Natural killer cell (primary cell): ENCODE results near the gene RPL23. TPM values are rescaled to one million over a fixed set of nuclear protein-coding genes. Genes with fewer than 3 reads are reported as not detected.

Experiments
- ATAC-seq, 3 donors: fragments of 150-1000 bp in 2 of 3; fragments of 200-7000 bp in 1 of 3; cut with Tn5 transposase; 1 replicate in 1 of 3; 2 replicates in 2 of 3; pipeline ENCODE4 v1.10.0; 2021; ENCODE audit warnings: mild to moderate bottlenecking in 2 of 3, moderate library complexity in 2 of 3
- DNase-seq, 2 donors: peaks; one replicate each; pipeline versions ENCODE4 v3.0.0 to v3.0.0-alpha.2; 2013 to 2021; ENCODE audit warnings: mixed read lengths in 1 of 2
- H3K27ac ChIP-seq: one replicate; pipeline ENCODE4 v1.5.1; 2013; ENCODE audit warnings: mild to moderate bottlenecking, low read length
- H3K27me3 ChIP-seq: one replicate; pipeline ENCODE4 v1.6.1; 2013; ENCODE audit warnings: low read length; ENCODE audit not compliant: control insufficient read depth, insufficient read depth
- H3K36me3 ChIP-seq: one replicate; pipeline ENCODE4 v1.6.1; 2013; ENCODE audit warnings: low read length; ENCODE audit not compliant: control insufficient read depth, insufficient read depth
- H3K4me1 ChIP-seq: one replicate; pipeline ENCODE4 v1.6.1; 2013; ENCODE audit warnings: low read length; ENCODE audit not compliant: control insufficient read depth, insufficient read depth
- H3K4me3 ChIP-seq: one replicate; pipeline ENCODE4 v1.5.1; 2013; ENCODE audit warnings: low read length
- H3K9me3 ChIP-seq: one replicate; pipeline ENCODE4 v1.6.1; 2013; ENCODE audit warnings: low read length; ENCODE audit not compliant: control insufficient read depth, insufficient read depth
- H3K27ac Mint-ChIP-seq, 2 donors: one replicate each; pipeline ENCODE4 v1.8.0; 2022; ENCODE audit warnings: mild to moderate bottlenecking in 2 of 2, mixed read lengths in 2 of 2, moderate library complexity in 1 of 2
- H3K27me3 Mint-ChIP-seq, 2 donors: one replicate each; pipeline ENCODE4 v1.8.0; 2022; ENCODE audit warnings: low read depth in 2 of 2, mixed read lengths in 2 of 2
- H3K36me3 Mint-ChIP-seq: one replicate; pipeline ENCODE4 v1.8.0; 2022; ENCODE audit warnings: mixed read lengths
- H3K4me1 Mint-ChIP-seq, 2 donors: one replicate each; pipeline ENCODE4 v1.8.0; 2022; ENCODE audit warnings: mixed read lengths in 2 of 2
- H3K4me3 Mint-ChIP-seq: one replicate; pipeline ENCODE4 v1.8.0; 2022; ENCODE audit warnings: mild to moderate bottlenecking, moderate library complexity, mixed read lengths
- H3K9me3 Mint-ChIP-seq, 2 donors: one replicate each; pipeline ENCODE4 v1.8.0; 2022; ENCODE audit warnings: mixed read lengths in 2 of 2
- CTCF ChIP-seq: fragments of 200-600 bp; IDR thresholded peaks from one replicate; pipeline ENCODE4 v1.8.0; 2022; ENCODE audit warnings: antibody characterized with exemption
- WGBS: methylation state at CpG from one replicate; pipeline ENCODE4 v1.1.7; 2013; ENCODE audit warnings: missing lambda C conversion rate; ENCODE audit not compliant: insufficient coverage; 5-methylcytosine and 5-hydroxymethylcytosine counted together
- intact Hi-C: fragments of 100-400 bp; cut with micrococcal nuclease; formaldehyde crosslinking; loops from one replicate; pipeline ENCODE4 v1.14.2; 2022
- total RNA-seq, 4 donors: library from RNA; stranded (reverse); fragments of 120-200 nt in 1 of 4; gene quantifications; one replicate each; pipeline versions ENCODE4 v1.2.3 to v1.2.4, GENCODE V29; 2013 to 2022

Gene RPL23
- total RNA-seq, 3 donors from 2014 or later (not counting 1 experiment from before 2014, with no cell fraction given), result 752 to 934 (median 923) TPM

GRCh38 chr17:38798614-38799500, 54.7 kb downstream of the RPL23 start:
- peaks cover 23% of the 10 kb centered on the region for H3K4me1 ChIP-seq
- no peaks in the 10 kb centered on the region for H3K9me3 Mint-ChIP-seq
- H3K27me3 ChIP-seq, result no peaks in the 10 kb centered on the region
- no peaks in the 10 kb centered on the region for H3K9me3 ChIP-seq
- no peak for TF ChIP-seq CTCF
- peak; percentile 29 to 56 (median 40) for ATAC-seq
- H3K4me3 Mint-ChIP-seq, result peak overlapping the region; percentile 91
- H3K27ac ChIP-seq, result peak overlapping the region; percentile 68
- peak overlapping the region; percentile 84 to 88 for H3K27ac Mint-ChIP-seq
- 0% methylated on average over 52 of the region's 53 CpGs for WGBS
- peaks cover 19% of the 10 kb centered on the region for H3K36me3 ChIP-seq
- no peaks in the 10 kb centered on the region for H3K27me3 Mint-ChIP-seq
- intact Hi-C loops, result no loop called here
- DNase-seq, result peak; percentile 49 to 77
- H3K36me3 Mint-ChIP-seq, result peaks cover 5% of the 10 kb centered on the region
- H3K4me3 ChIP-seq, result peak overlapping the region; percentile 59
- peaks cover 35 to 42% of the 10 kb centered on the region in 2 donors for H3K4me1 Mint-ChIP-seq

Other genes starting within 250 kb of the RPL23 start
- under 1 TPM in 2 of 3 donors, not detected in 1; 0.28 to 0.50 TPM for gene SRCIN1, start 247.8 kb downstream of the RPL23 start, total RNA-seq
- gene EPOP, start 178.8 kb downstream of the RPL23 start, total RNA-seq, result 1 to 10 TPM in 2 of 3 donors, under 1 TPM in 1; 0.66 to 1.9 (median 1.1) TPM
- gene MLLT6, start 148.4 kb downstream of the RPL23 start, total RNA-seq, result 100 to 1,000 TPM; 478 to 578 (median 485) TPM
- 10 to 100 TPM; 32.6 to 37.4 (median 33.9) TPM for gene CISD3, start 123.4 kb downstream of the RPL23 start, total RNA-seq
- gene PCGF2, start 105.4 kb downstream of the RPL23 start, total RNA-seq, result under 1 TPM in 1 of 3 donors, not detected in 2; 0.12 TPM
- 100 to 1,000 TPM; 102 to 129 (median 118) TPM for gene PSMB3, start 101.0 kb downstream of the RPL23 start, total RNA-seq
- gene PIP4K2B, start 54.2 kb downstream of the RPL23 start, total RNA-seq, result 10 to 100 TPM; 26.8 to 36.8 (median 36.3) TPM
- gene CWC25, start 28.4 kb downstream of the RPL23 start, total RNA-seq, result 10 to 100 TPM; 63.8 to 79.4 (median 74.4) TPM
- 100 to 1,000 TPM; 293 to 363 (median 340) TPM for gene LASP1, start 16.3 kb upstream of the RPL23 start, total RNA-seq
- not detected for gene FBXO47, start 113.7 kb upstream of the RPL23 start, total RNA-seq